H1 (cell line): ENCODE results near the gene PLPP7. TPM values are rescaled to one million over a fixed set of nuclear protein-coding genes. Genes with fewer than 3 reads are reported as not detected.

ENCODE experiments used
- CTCF ChIA-PET: fragments of 300-600 bp; sonication (Branson Sonifier 250); formaldehyde crosslinking; loops from one replicate; lab custom pipeline; 2021; ENCODE audit not compliant: partially characterized antibody; lab: Charles Lee
- POLR2A ChIA-PET: fragments of 300-600 bp; sonication (Branson Sonifier 250); formaldehyde crosslinking; loops from one replicate; lab custom pipeline; 2021; ENCODE audit warnings: inconsistent platforms; ENCODE audit not compliant: partially characterized antibody; lab: Charles Lee
- DNase-seq, 2 experiments: peaks; one replicate each; pipeline versions ENCODE4 v3.0.0 to v3.0.0-alpha.2; 2010 to 2022; ENCODE audit warnings: low spot score in 2 of 2, low read depth in 1 of 2, mixed read lengths in 1 of 2
- FAIRE-seq: peaks from 2 replicates; lab custom pipeline; 2011; peaks lifted over from hg19 to GRCh38; lab: Jason Lieb, UNC
- H2AFZ ChIP-seq: 2 replicates; pipeline ENCODE4 v1.8.1; 2012; ENCODE audit warnings: low read length, inconsistent platforms
- H2AK5ac ChIP-seq: 2 replicates; pipeline ENCODE4 v1.6.1; 2013; ENCODE audit warnings: low read depth, low read length
- H2BK120ac ChIP-seq: replicated peaks from 2 replicates; pipeline ENCODE3; 2013; ENCODE audit warnings: low read depth, low read length, inconsistent platforms
- H2BK12ac ChIP-seq: 2 replicates; pipeline ENCODE4 v1.6.1; 2013; ENCODE audit warnings: low read depth, low read length
- H2BK15ac ChIP-seq: 2 replicates; pipeline ENCODE4 v1.6.1; 2013; ENCODE audit warnings: low read length
- H2BK20ac ChIP-seq: 2 replicates; pipeline ENCODE4 v1.6.1; 2013; ENCODE audit warnings: low read length
- H2BK5ac ChIP-seq: 2 replicates; pipeline ENCODE4 v1.6.1; 2013; ENCODE audit warnings: low read depth, low read length
- H3K14ac ChIP-seq: 2 replicates; pipeline ENCODE4 v1.6.1; 2013; ENCODE audit warnings: inconsistent platforms; ENCODE audit not compliant: insufficient read length
- H3K18ac ChIP-seq: 2 replicates; pipeline ENCODE4 v1.6.1; 2013; ENCODE audit warnings: low read length; ENCODE audit errors: extremely low read depth
- H3K23ac ChIP-seq: 2 replicates; pipeline ENCODE4 v1.6.1; 2013; ENCODE audit warnings: inconsistent platforms; ENCODE audit not compliant: insufficient read length
- H3K23me2 ChIP-seq: 2 replicates; pipeline ENCODE4 v1.6.1; 2013; ENCODE audit warnings: low read depth, low read length
- H3K27ac ChIP-seq: 2 replicates; pipeline ENCODE4 v1.6.1; 2011; ENCODE audit warnings: low read depth, low read length, inconsistent platforms
- H3K27me3 ChIP-seq, 4 experiments: replicated peaks in 1 of 4; 1 replicate in 1 of 4; 2 replicates in 3 of 4; pipeline versions ENCODE4 v1.6.1 to v1.8.1; 2011 to 2013; ENCODE audit warnings: low read length in 3 of 4, mild to moderate bottlenecking in 3 of 4, inconsistent platforms in 2 of 4, mixed read lengths in 2 of 4, moderate library complexity in 1 of 4; ENCODE audit not compliant: control insufficient read depth in 3 of 4, insufficient read depth in 3 of 4; ENCODE audit errors: extremely low read depth in 1 of 4
- H3K36me3 ChIP-seq, 4 experiments: 2 replicates each; pipeline versions ENCODE4 v1.6.1 to v1.8.1; 2011 to 2013; ENCODE audit warnings: mild to moderate bottlenecking in 4 of 4, low read length in 3 of 4, moderate library complexity in 2 of 4, control low read depth in 1 of 4, inconsistent platforms in 1 of 4; ENCODE audit not compliant: insufficient read depth in 4 of 4, control insufficient read depth in 2 of 4
- H3K4ac ChIP-seq: replicated peaks from 2 replicates; pipeline ENCODE3; 2013; ENCODE audit warnings: low read length, low read depth, mixed read lengths, inconsistent platforms; ENCODE audit not compliant: insufficient read length
- H3K4me1 ChIP-seq, 4 experiments: replicated peaks in 1 of 4; 1 replicate in 1 of 4; 2 replicates in 3 of 4; pipeline versions ENCODE4 v1.6.1 to v1.8.1; 2011 to 2013; ENCODE audit warnings: low read length in 3 of 4, inconsistent platforms in 2 of 4, mixed read lengths in 1 of 4; ENCODE audit not compliant: insufficient read depth in 4 of 4, control insufficient read depth in 3 of 4
- H3K4me2 ChIP-seq, 2 experiments: 2 replicates each; pipeline versions ENCODE4 v1.6.1 to v1.8.1; 2011 to 2013; ENCODE audit warnings: low read depth in 2 of 2, low read length in 2 of 2, control low read depth in 1 of 2, inconsistent platforms in 1 of 2, mild to moderate bottlenecking in 1 of 2; ENCODE audit not compliant: insufficient read depth in 1 of 2
- H3K4me3 ChIP-seq, 4 experiments: fragments of 200-600, 300-600 bp in 1 of 4; sonication (generic), shearing (Covaris generic), sonication (Bioruptor Twin) in 1 of 4; 2 replicates each; pipeline versions ENCODE4 v1.5.1 to v1.8.1; 2011 to 2016; ENCODE audit warnings: low read length in 4 of 4, low read depth in 3 of 4, control low read depth in 2 of 4, inconsistent platforms in 2 of 4, mild to moderate bottlenecking in 2 of 4, mixed read lengths in 1 of 4, moderate library complexity in 1 of 4; ENCODE audit not compliant: insufficient read depth in 2 of 4; ENCODE audit errors: extremely low read depth in 1 of 4
- H3K56ac ChIP-seq: replicated peaks from 2 replicates; pipeline ENCODE3; 2013; ENCODE audit warnings: low read depth, mild to moderate bottlenecking, mixed read lengths, low read length, inconsistent platforms; ENCODE audit not compliant: insufficient read length
- H3K79me1 ChIP-seq: 2 replicates; pipeline ENCODE4 v1.6.1; 2013; ENCODE audit warnings: low read depth, low read length, control low read depth
- H3K79me2 ChIP-seq, 2 experiments: 2 replicates each; pipeline versions ENCODE4 v1.6.1 to v1.8.1; 2012 to 2013; ENCODE audit warnings: low read length in 2 of 2, mild to moderate bottlenecking in 2 of 2, inconsistent platforms in 1 of 2; ENCODE audit not compliant: insufficient read depth in 2 of 2, control insufficient read depth in 1 of 2
- H3K9ac ChIP-seq, 4 experiments: replicated peaks in 1 of 4; 1 replicate in 1 of 4; 2 replicates in 3 of 4; pipeline versions ENCODE4 v1.6.1 to v1.8.1; 2011 to 2013; ENCODE audit warnings: low read depth in 3 of 4, low read length in 3 of 4, control low read depth in 2 of 4, mild to moderate bottlenecking in 2 of 4, moderate library complexity in 2 of 4, inconsistent platforms in 1 of 4; ENCODE audit errors: extremely low read depth in 1 of 4
- H3K9me3 ChIP-seq, 2 experiments: 2 replicates each; pipeline versions ENCODE4 v1.6.1 to v1.8.1; 2012 to 2013; ENCODE audit warnings: mild to moderate bottlenecking in 2 of 2, moderate library complexity in 2 of 2, control low read depth in 1 of 2, inconsistent platforms in 1 of 2, low read depth in 1 of 2, low read length in 1 of 2, mixed read lengths in 1 of 2; ENCODE audit not compliant: insufficient read depth in 2 of 2
- H4K20me1 ChIP-seq, 2 experiments: replicated peaks in 1 of 2; 2 replicates each; pipeline versions ENCODE3 to v1.8.1; 2011 to 2013; ENCODE audit warnings: inconsistent platforms in 2 of 2, low read length in 2 of 2, mild to moderate bottlenecking in 1 of 2; ENCODE audit not compliant: insufficient read depth in 2 of 2, control insufficient read depth in 1 of 2
- H4K5ac ChIP-seq: 2 replicates; pipeline ENCODE4 v1.6.1; 2013; ENCODE audit warnings: low read length, low read depth, mixed read lengths, inconsistent platforms; ENCODE audit not compliant: insufficient read length
- H4K8ac ChIP-seq: 2 replicates; pipeline ENCODE4 v1.8.0; 2013; ENCODE audit warnings: mild to moderate bottlenecking, moderate library complexity, low read length, inconsistent platforms; ENCODE audit not compliant: insufficient read depth; ENCODE audit errors: extremely low read depth
- H4K91ac ChIP-seq: replicated peaks from 2 replicates; pipeline ENCODE3; 2013; ENCODE audit warnings: low read length, mixed read lengths, inconsistent platforms; ENCODE audit not compliant: insufficient read length
- JUND ChIP-seq: IDR thresholded peaks from 2 replicates; pipeline ENCODE4 v1.6.1; 2011; ENCODE audit warnings: mild to moderate bottlenecking, improper control_type of control experiment, low read length
- NANOG ChIP-seq: IDR thresholded peaks from 2 replicates; pipeline ENCODE4 v1.6.1; 2011; ENCODE audit warnings: low read length, low read depth, mild to moderate bottlenecking, inconsistent platforms; ENCODE audit not compliant: insufficient read depth, poor library complexity, severe bottlenecking
- RFX5 ChIP-seq: IDR thresholded peaks from 2 replicates; pipeline ENCODE4 v1.6.1; 2011; ENCODE audit warnings: low read depth, low read length, improper control_type of control experiment, borderline replicate concordance
- WGBS, 2 experiments: shearing (Covaris generic) in 1 of 2; methylation state at CpG; one replicate each; pipeline versions ENCODE4 v1.1.6 to v1.1.7; 2013 to 2015; ENCODE audit warnings: low lambda C conversion rate in 2 of 2, mixed read lengths in 2 of 2, inconsistent platforms in 1 of 2, low coverage in 1 of 2, missing lambda C conversion rate in 1 of 2; ENCODE audit not compliant: insufficient replicate concordance in 2 of 2, insufficient coverage in 1 of 2, insufficient read length in 1 of 2; ENCODE audit errors: extremely low coverage in 1 of 2, missing lambda C conversion rate in 1 of 2; 5-methylcytosine and 5-hydroxymethylcytosine counted together
- polyA plus RNA-seq, 7 experiments: library from polyadenylated mRNA; depleted of rRNA in 3 of 7; stranded (reverse) in 5 of 7; unstranded in 2 of 7; fragments of >200 nt in 5 of 7; fragments of 200-250 nt in 2 of 7; gene quantifications; 1 replicate in 5 of 7; 2 replicates in 1 of 7; 4 replicates in 1 of 7; pipeline versions ENCODE4 v1.2.1 to v1.2.3, GENCODE V29; 2011 to 2013; ENCODE audit warnings: missing spikeins in 2 of 7, mixed read lengths in 2 of 7
- total RNA-seq: library from RNA; stranded (reverse); fragmentation: NEBNext Ultra II Directional; extraction: Animal tissue kit (Norgen Biotek cat#: 25700); gene quantifications from 2 replicates; pipeline ENCODE4 v1.2.1, GENCODE V29; 2021
- TF ChIP-seq, protein P1 (sequence below): IDR thresholded peaks from 2 replicates; pipeline ENCODE4 v1.6.1; 2012; ENCODE audit warnings: inconsistent platforms

The PLPP7 gene
- total and polyA plus RNA-seq, 2 of the 8 experiments (the other 6 are each of a cell fraction or from before 2014, with no cell fraction given): 3.4 to 3.9 TPM

DNA sequence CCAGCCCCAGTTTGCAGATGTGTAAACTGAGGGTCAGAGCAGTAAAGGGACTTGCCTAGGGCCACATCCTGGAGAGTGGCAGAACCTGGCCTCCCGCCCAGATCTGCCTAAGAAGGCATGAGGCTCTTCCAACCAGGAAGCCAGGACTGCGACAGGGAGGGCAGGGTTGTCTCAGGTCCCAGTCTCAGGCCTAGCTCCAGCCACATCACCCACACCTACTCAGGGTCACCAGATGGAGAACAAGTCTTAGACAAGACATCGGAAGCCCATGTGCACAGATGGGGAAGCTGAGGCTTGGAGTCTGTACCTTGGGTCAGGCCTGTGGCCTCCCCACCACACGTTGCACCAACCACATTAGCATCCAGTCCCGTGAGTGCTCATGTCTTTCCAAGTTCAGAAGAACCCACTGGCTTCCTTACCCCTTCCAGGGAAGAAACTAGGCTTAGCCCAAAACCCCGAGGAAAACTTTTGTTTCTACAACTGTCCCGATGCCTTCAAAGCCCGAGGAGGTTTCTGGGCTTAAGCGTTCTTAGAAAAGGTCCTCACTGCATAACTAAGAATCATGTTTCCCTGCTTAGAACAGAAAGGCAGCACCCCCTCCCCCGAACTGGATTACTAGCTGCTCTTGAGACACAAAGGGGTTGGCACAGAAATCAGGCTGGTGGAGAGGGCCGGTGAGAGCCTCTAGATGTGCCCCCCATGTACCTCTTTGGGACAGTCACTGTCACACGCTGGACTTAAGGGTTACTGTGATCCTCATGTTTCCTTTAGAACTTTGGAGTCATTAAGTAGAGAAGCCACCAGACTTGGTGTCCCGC, 15.5 kb upstream of the PLPP7 start:
- Histone ChIP-seq H3K79me1 (no peaks in the 10 kb centered on the region), H3K27me3 (peaks cover 2 to 20% (median 13%) of the 10 kb centered on the region in 4 experiments; a peak in 6 of 7 replicates), H3K79me2 (no peaks in the 10 kb centered on the region), H3K4ac (no peak overlapping the region), H3K36me3 (no peaks in the 10 kb centered on the region)
- TF ChIP-seq, protein P1, sequence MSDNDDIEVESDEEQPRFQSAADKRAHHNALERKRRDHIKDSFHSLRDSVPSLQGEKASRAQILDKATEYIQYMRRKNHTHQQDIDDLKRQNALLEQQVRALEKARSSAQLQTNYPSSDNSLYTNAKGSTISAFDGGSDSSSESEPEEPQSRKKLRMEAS: no peak
- TF ChIP-seq NANOG (no peak), RFX5 (no peak), JUND (no peak)
- TF ChIP-seq, all 59 proteins: peak for 0
- Histone ChIP-seq H3K18ac (no peak overlapping the region), H3K14ac (no peak overlapping the region), H2AFZ (no peak overlapping the region), H3K4me2 (no peak overlapping the region), H2BK120ac (no peak overlapping the region), H2BK12ac (no peak overlapping the region), H3K56ac (no peak overlapping the region), H3K27ac (no peak overlapping the region), H4K8ac (no peak overlapping the region), H2BK20ac (peak overlapping the region; percentile 43; the same call in 1 of the 2 replicates), H3K4me3 (no peak overlapping the region), H2BK15ac (no peak overlapping the region), H2BK5ac (no peak overlapping the region), H4K20me1 (no peaks in the 10 kb centered on the region), H3K23me2 (peaks cover 2% of the 10 kb centered on the region; the same call in 1 of the 2 replicates), H3K23ac (no peak overlapping the region), H4K5ac (no peak overlapping the region), H3K9ac (no peak overlapping the region), H2AK5ac (no peak overlapping the region), H3K9me3 (no peaks in the 10 kb centered on the region), H3K4me1 (peaks cover 3 to 20% (median 13%) of the 10 kb centered on the region in 4 experiments; a peak in 6 of 7 replicates), H4K91ac (no peak overlapping the region)
- DNase-seq (no peak), FAIRE-seq (no peak)
- CTCF ChIA-PET: interaction anchor here (0.7 to 2.5 kb wide), 12 partner anchors 11 to 282 kb away, joined by 3 to 14 read pairs (median 5); partner anchors contain the start of gene PLPP7
- 81% methylated on average over 13 of the region's 13 CpGs; no CpG with 5 or more reads in 1 of the 2 experiments for WGBS, 2 experiments
- POLR2A ChIA-PET: interaction anchor here (0.9 to 1.6 kb wide), 3 partner anchors 17 to 35 kb away, joined by 3 to 4 read pairs (median 3); no protein-coding TSS in a partner anchor
